Caco-2 (cell line): ENCODE measurements around the gene CDC42SE2. TPM values are rescaled to one million over a fixed set of nuclear protein-coding genes. Genes with fewer than 3 reads are reported as not detected.
"Not testable (repeated sequence)": the region's sequence is repeated elsewhere in the genome, so short reads cannot be mapped to it uniquely, and the experiment has no call there.

Experiments used
- BruUV-seq: library from RNA; stranded (reverse); fragments of 400-500 nt; replicated peaks from 2 replicates; lab custom pipeline; 2021; lab: Mats Ljungman, UMichigan
- CTCF ChIA-PET: fragments of 300-600 bp; sonication (Branson Sonifier 250); formaldehyde crosslinking; loops from one replicate; lab custom pipeline; 2022; ENCODE audit warnings: antibody characterized with exemption; lab: Charles Lee
- POLR2A ChIA-PET: fragments of 300-600 bp; sonication (Branson Sonifier 250); formaldehyde crosslinking; loops from one replicate; lab custom pipeline; 2022; ENCODE audit warnings: antibody characterized with exemption; lab: Charles Lee
- DNase-seq, 2 experiments: peaks; one replicate each; pipeline versions ENCODE4 v3.0.0 to v3.0.0-alpha.2; 2020 to 2022
- H3K27me3 ChIP-seq: replicated peaks from 2 replicates; pipeline ENCODE4 v1.6.0; 2011; ENCODE audit warnings: low read length; ENCODE audit not compliant: control insufficient read depth, insufficient read depth
- H3K36me3 ChIP-seq: 2 replicates; pipeline ENCODE4 v1.5.1; 2011; ENCODE audit warnings: low read length; ENCODE audit not compliant: control insufficient read depth, insufficient read depth
- H3K4me1 ChIP-seq: fragments of 250-450 bp; sonication (Bioruptor Pico); 2 replicates; pipeline ENCODE4 v1.5.1; 2020; ENCODE audit warnings: mild to moderate bottlenecking
- H3K4me3 ChIP-seq: 2 replicates; pipeline ENCODE4 v1.5.1; 2011; ENCODE audit warnings: low read depth, mild to moderate bottlenecking, control low read depth, low read length
- H3K9me3 ChIP-seq: fragments of 250-450 bp; sonication (Bioruptor Pico); 2 replicates; pipeline ENCODE4 v1.5.1; 2020; ENCODE audit warnings: mild to moderate bottlenecking, moderate library complexity
- H3K27ac Mint-ChIP-seq: one replicate; pipeline ENCODE4 v1.8.0; 2022; ENCODE audit warnings: mixed read lengths; ENCODE audit not compliant: unreplicated experiment
- H3K27me3 Mint-ChIP-seq: one replicate; pipeline ENCODE4 v1.8.0; 2022; ENCODE audit warnings: mixed read lengths; ENCODE audit not compliant: insufficient read depth, unreplicated experiment
- H3K36me3 Mint-ChIP-seq: one replicate; pipeline ENCODE4 v1.8.0; 2022; ENCODE audit warnings: mild to moderate bottlenecking, mixed read lengths; ENCODE audit not compliant: insufficient read depth, unreplicated experiment
- H3K4me1 Mint-ChIP-seq: one replicate; pipeline ENCODE4 v1.8.0; 2022; ENCODE audit warnings: low read depth, mixed read lengths; ENCODE audit not compliant: unreplicated experiment
- H3K4me3 Mint-ChIP-seq: one replicate; pipeline ENCODE4 v1.8.0; 2022; ENCODE audit warnings: mild to moderate bottlenecking, moderate library complexity, mixed read lengths; ENCODE audit not compliant: unreplicated experiment
- H3K9me3 Mint-ChIP-seq: one replicate; pipeline ENCODE4 v1.8.0; 2022; ENCODE audit warnings: mixed read lengths; ENCODE audit not compliant: unreplicated experiment
- CTCF ChIP-seq, 2 experiments: fragments of 200-600 bp in 1 of 2; IDR thresholded peaks; 1 replicate in 1 of 2; 2 replicates in 1 of 2; pipeline versions ENCODE4 v1.5.1 to v1.8.0; 2011 to 2022; ENCODE audit warnings: antibody characterized with exemption in 1 of 2, control low read depth in 1 of 2, inconsistent platforms in 1 of 2, low read depth in 1 of 2, low read length in 1 of 2, mild to moderate bottlenecking in 1 of 2, moderate library complexity in 1 of 2; ENCODE audit not compliant: insufficient read depth in 1 of 2, severe bottlenecking in 1 of 2, unreplicated experiment in 1 of 2
- intact Hi-C: fragments of 100-400 bp; cut with micrococcal nuclease; formaldehyde crosslinking; loops from one replicate; pipeline ENCODE4 v1.10.0; 2022; ENCODE audit not compliant: unreplicated experiment
- total RNA-seq: library from RNA; stranded (reverse); gene quantifications from 2 replicates; pipeline ENCODE4 v1.2.3, GENCODE V29; 2022

The CDC42SE2 gene
- total RNA-seq, 1 experiment from 2014 or later = 39.4 TPM

DNA sequence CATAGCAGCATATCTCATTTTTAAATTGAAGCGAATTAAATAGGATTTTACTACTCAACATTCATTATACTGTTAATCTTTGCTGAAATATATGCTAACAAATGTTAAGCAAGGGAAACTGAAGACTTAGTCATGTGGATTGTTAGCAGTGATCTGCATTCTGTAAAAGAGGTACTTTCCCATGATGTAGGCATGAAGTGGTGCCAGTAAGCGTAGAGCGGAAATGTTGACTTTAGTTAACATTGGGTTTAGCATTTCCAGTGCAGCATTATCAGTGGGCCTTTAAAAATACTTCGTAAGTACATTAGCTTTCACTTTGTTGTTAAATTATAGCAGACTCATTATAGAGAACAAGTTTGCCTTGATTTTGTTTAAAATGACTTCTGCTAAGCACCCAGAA is 130.3 kb downstream of the CDC42SE2 start:
- Mint-ChIP-seq H3K4me1 (no peaks in the 10 kb centered on the region), H3K9me3 (no peaks in the 10 kb centered on the region), H3K27me3 (no peaks in the 10 kb centered on the region), H3K4me3 (no peak overlapping the region), H3K27ac (peak overlapping the region; percentile 25), H3K36me3 (peaks cover 88% of the 10 kb centered on the region)
- no peak for TF ChIP-seq CTCF (IDR thresholded peaks at IDR 0.05; ENCODE audit: insufficient read depth in 1 of 2, low read depth in 1 of 2, low read length in 1 of 2, severe bottlenecking in 1 of 2, unreplicated experiment in 1 of 2)
- no peaks in the 10 kb centered on the region for H3K4me1 ChIP-seq
- peaks cover 1% of the 10 kb centered on the region; the same call in 1 of the 2 replicates for H3K36me3 ChIP-seq
- ChIA-PET POLR2A (no interaction called here), CTCF (no interaction called here)
- H3K27me3 ChIP-seq = no peaks in the 10 kb centered on the region
- no peak for DNase-seq
- intact Hi-C loops = no loop called here
- BruUV-seq = TSS peak; percentile 15
- H3K9me3 ChIP-seq = no peaks in the 10 kb centered on the region
- no peak overlapping the region for H3K4me3 ChIP-seq

GRCh38 chr5:131396015-131396414 is 132.2 kb downstream of the CDC42SE2 start:
- no peak for DNase-seq
- no TSS peak for BruUV-seq
- Mint-ChIP-seq H3K4me3 (no peak overlapping the region), H3K4me1 (no peaks in the 10 kb centered on the region), H3K27me3 (no peaks in the 10 kb centered on the region), H3K27ac (no peak overlapping the region), H3K36me3 (peaks cover 78% of the 10 kb centered on the region), H3K9me3 (no peaks in the 10 kb centered on the region)
- TF ChIP-seq CTCF (IDR thresholded peaks at IDR 0.05; ENCODE audit: insufficient read depth in 1 of 2, low read depth in 1 of 2, low read length in 1 of 2, severe bottlenecking in 1 of 2, unreplicated experiment in 1 of 2) = no peak
- H3K27me3 ChIP-seq = no peaks in the 10 kb centered on the region
- H3K4me3 ChIP-seq = no peak overlapping the region
- H3K4me1 ChIP-seq = no peaks in the 10 kb centered on the region
- no peaks in the 10 kb centered on the region for H3K9me3 ChIP-seq
- ChIA-PET CTCF (no interaction called here), POLR2A (no interaction called here)
- intact Hi-C loops = no loop called here
- peaks cover 1% of the 10 kb centered on the region; the same call in 1 of the 2 replicates for H3K36me3 ChIP-seq

GRCh38 chr5:131396630-131397273 is 132.9 kb downstream of the CDC42SE2 start:
- Mint-ChIP-seq H3K4me3 (no peak overlapping the region), H3K36me3 (peaks cover 75% of the 10 kb centered on the region), H3K9me3 (peaks cover 3% of the 10 kb centered on the region), H3K27me3 (no peaks in the 10 kb centered on the region), H3K27ac (no peak overlapping the region), H3K4me1 (no peaks in the 10 kb centered on the region)
- H3K4me1 ChIP-seq = no peaks in the 10 kb centered on the region
- no TSS peak for BruUV-seq
- POLR2A ChIA-PET = no interaction called here
- H3K36me3 ChIP-seq = peaks cover 1% of the 10 kb centered on the region; the same call in 1 of the 2 replicates
- DNase-seq = no peak
- no peaks in the 10 kb centered on the region for H3K27me3 ChIP-seq
- CTCF ChIA-PET = no interaction called here
- no peak for TF ChIP-seq CTCF (IDR thresholded peaks at IDR 0.05; ENCODE audit: insufficient read depth in 1 of 2, low read depth in 1 of 2, low read length in 1 of 2, severe bottlenecking in 1 of 2, unreplicated experiment in 1 of 2)
- no peaks in the 10 kb centered on the region for H3K9me3 ChIP-seq
- no peak overlapping the region for H3K4me3 ChIP-seq
- intact Hi-C loops = no loop called here

DNA sequence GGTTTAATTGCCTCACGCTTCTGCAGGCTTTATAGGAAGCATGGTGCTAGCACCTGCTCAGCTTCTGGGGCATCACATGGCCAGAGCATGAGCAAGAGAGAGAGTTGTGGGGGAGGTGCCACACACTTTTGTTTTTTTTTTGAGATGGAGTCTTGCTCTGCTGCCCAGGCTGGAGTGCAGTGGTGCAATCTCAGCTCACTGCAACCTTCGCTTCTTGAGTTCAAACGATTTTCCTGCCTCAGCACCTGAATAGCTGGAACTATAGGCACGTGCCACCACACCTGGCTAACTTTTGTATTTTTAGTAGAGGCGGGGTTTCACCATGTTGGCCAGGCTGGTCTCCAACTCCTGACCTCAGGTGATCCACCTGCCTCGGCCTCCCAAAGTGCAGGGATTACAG is 135.2 kb downstream of the CDC42SE2 start:
- DNase-seq, H3K36me3 ChIP-seq, H3K27me3 ChIP-seq, H3K4me1 ChIP-seq, H3K9me3 ChIP-seq, H3K4me3 ChIP-seq, H3K4me3 Mint-ChIP-seq, POLR2A ChIA-PET, H3K27ac Mint-ChIP-seq, CTCF ChIA-PET, BruUV-seq, intact Hi-C loops, H3K27me3 Mint-ChIP-seq, H3K4me1 Mint-ChIP-seq: not testable (repeated sequence)
- H3K9me3 Mint-ChIP-seq = peaks cover 19% of the 10 kb centered on the region
- H3K36me3 Mint-ChIP-seq = peaks cover 69% of the 10 kb centered on the region
